ENCODE results near the gene MAGI1. TPM values are rescaled to one million over a fixed set of nuclear protein-coding genes. Genes with fewer than 3 reads are reported as not detected.

MAGI1 gene
- total and polyA plus RNA-seq, 7 experiments from 2014 or later, result 0.39 TPM; not detected in 6

DNA sequence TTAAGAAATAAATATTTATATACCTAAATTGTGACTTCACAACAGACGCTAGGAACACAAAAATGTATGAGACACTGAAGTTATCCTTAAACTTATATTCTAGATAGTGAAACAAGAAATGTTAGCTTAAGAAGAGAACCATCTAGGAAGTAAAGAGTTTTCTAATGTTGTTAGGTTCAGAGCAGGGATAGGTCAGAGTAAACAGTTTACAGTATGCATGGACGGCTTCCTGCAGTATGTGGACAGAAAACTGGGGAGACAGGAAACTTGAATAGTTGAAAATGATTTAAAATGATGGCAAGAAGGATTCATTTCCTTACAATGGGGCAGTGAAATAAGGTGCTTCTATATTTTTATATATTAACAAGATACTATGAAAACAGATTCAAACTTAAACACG lies 449.8 kb downstream of the MAGI1 start:
- no peak overlapping the region for H3K27ac Mint-ChIP-seq
- no peak for DNase-seq

DNA sequence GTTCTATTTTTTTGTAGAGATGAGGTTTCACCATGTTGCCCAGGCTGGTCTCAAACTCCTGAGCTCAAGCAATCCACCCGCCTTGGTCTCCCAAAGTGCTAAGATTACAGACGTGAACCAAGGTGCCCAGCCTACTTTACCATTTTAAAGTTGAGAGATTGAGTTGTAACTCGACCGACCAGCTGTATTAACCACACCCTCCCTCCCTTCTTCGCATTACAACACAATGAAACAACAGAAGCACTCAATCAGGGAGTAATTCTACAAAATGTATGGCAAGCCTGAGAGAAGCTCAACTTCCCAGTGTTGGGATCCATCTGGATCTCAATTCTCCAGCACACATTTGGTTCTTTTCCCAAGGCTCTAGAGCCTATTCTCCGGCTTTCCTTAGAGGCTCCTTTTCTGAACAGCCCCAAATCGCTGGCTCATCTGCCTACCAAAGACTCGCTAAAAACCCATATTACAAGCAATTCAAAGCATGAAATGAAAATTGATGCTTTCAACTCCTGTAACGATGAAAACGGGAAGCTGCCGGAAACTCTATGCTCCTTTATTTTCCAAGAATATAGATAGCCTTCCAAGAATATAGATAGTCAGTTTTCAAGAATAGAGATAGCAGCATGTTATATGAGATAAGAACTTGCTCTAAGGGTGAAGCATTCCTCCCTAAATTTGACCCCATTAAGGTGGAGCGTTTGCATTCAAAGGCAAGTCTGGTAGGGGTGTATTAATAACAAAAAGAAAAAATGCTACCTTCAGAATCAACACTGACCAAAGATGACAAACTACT lies 450.9 kb downstream of the MAGI1 start:
- H3K9me3 ChIP-seq (ENCODE audit: control insufficient read depth in 2 of 3, low read length in 3 of 3), result no peaks in the 10 kb centered on the region
- no peak overlapping the region for H3K27ac ChIP-seq (ENCODE audit: low read depth, low read length)
- CTCF ChIA-PET, result no interaction called here

More for the DNA sequence above, 449.8 kb downstream of the MAGI1 start:
- Mint-ChIP-seq H3K36me3 (no peaks in the 10 kb centered on the region), H3K4me1 (no peaks in the 10 kb centered on the region), H3K4me3 (no peak overlapping the region), H3K27me3 (peaks cover 0 to 4% (median 0%) of the 10 kb centered on the region in 5 donors), H3K9me3 (peaks cover 0 to 12% (median 0%) of the 10 kb centered on the region in 11 donors)
- Histone ChIP-seq H3K27me3 (ENCODE audit: control insufficient read depth in 2 of 2, insufficient read depth in 2 of 2, low read length in 2 of 2) (no peaks in the 10 kb centered on the region), H3K4me1 (ENCODE audit: control insufficient read depth in 2 of 2, insufficient read depth in 2 of 2, low read length in 2 of 2) (no peaks in the 10 kb centered on the region), H3K36me3 (ENCODE audit: control insufficient read depth in 2 of 3, insufficient read depth in 3 of 3, low read length in 3 of 3) (no peaks in the 10 kb centered on the region), H3K9me3 (ENCODE audit: control insufficient read depth in 2 of 3, low read length in 3 of 3) (no peaks in the 10 kb centered on the region), H3K4me3 (ENCODE audit: low read length) (no peak overlapping the region), H3K27ac (ENCODE audit: low read depth, low read length) (no peak overlapping the region)
- intact Hi-C loops (cut with micrococcal nuclease), result no loop called here
- CTCF ChIA-PET, result no interaction called here
- ATAC-seq, result no peak
- POLR2A ChIA-PET, result no interaction called here

DNA sequence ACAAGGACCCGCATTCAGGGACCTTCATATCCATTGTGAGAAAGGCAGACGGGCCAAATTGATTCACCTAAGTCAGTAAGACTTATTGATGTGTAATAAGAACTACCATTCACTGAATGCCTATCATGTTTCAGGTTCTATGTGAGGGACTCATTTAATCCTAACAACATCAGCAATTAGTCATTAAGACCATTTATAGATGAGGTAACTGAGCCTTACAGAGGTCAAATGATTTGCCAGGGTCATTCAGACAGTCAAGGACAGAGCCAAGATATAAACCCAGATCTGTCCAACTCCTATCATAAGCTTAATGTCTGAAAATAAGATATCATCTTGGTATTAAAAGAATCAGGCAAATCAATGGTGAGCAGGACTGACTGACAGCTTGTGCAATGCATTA lies 453.8 kb downstream of the MAGI1 start:
- Mint-ChIP-seq H3K36me3 (no peaks in the 10 kb centered on the region), H3K27ac (no peak overlapping the region), H3K4me3 (no peak overlapping the region), H3K4me1 (no peaks in the 10 kb centered on the region), H3K27me3 (peaks cover 0 to 2% (median 0%) of the 10 kb centered on the region in 5 donors), H3K9me3 (peaks cover 0 to 5% (median 0%) of the 10 kb centered on the region in 11 donors)
- ChIA-PET POLR2A (no interaction called here), CTCF (no interaction called here)
- no peak for DNase-seq
- no peaks in the 10 kb centered on the region for H3K27me3 ChIP-seq (ENCODE audit: control insufficient read depth in 2 of 2, insufficient read depth in 2 of 2, low read length in 2 of 2)
- H3K27ac ChIP-seq (ENCODE audit: low read depth, low read length), result no peak overlapping the region
- intact Hi-C loops (cut with micrococcal nuclease), result no loop called here
- no peak overlapping the region for H3K4me3 ChIP-seq (ENCODE audit: low read length)
- no peaks in the 10 kb centered on the region for H3K9me3 ChIP-seq (ENCODE audit: control insufficient read depth in 2 of 3, low read length in 3 of 3)
- H3K36me3 ChIP-seq (ENCODE audit: control insufficient read depth in 2 of 3, insufficient read depth in 3 of 3, low read length in 3 of 3), result no peaks in the 10 kb centered on the region
- no peaks in the 10 kb centered on the region for H3K4me1 ChIP-seq (ENCODE audit: control insufficient read depth in 2 of 2, insufficient read depth in 2 of 2, low read length in 2 of 2)
- no peak for ATAC-seq

More for the DNA sequence above, 450.9 kb downstream of the MAGI1 start:
- Mint-ChIP-seq H3K9me3 (peaks cover 0 to 12% (median 0%) of the 10 kb centered on the region in 11 donors), H3K4me3 (no peak overlapping the region), H3K4me1 (no peaks in the 10 kb centered on the region), H3K27me3 (peaks cover 0 to 4% (median 0%) of the 10 kb centered on the region in 5 donors), H3K27ac (no peak overlapping the region), H3K36me3 (no peaks in the 10 kb centered on the region)
- DNase-seq (no peak), ATAC-seq (no peak)
- POLR2A ChIA-PET, result no interaction called here
- no peaks in the 10 kb centered on the region for H3K4me1 ChIP-seq (ENCODE audit: control insufficient read depth in 2 of 2, insufficient read depth in 2 of 2, low read length in 2 of 2)
- H3K36me3 ChIP-seq (ENCODE audit: control insufficient read depth in 2 of 3, insufficient read depth in 3 of 3, low read length in 3 of 3), result no peaks in the 10 kb centered on the region
- no peaks in the 10 kb centered on the region for H3K27me3 ChIP-seq (ENCODE audit: control insufficient read depth in 2 of 2, insufficient read depth in 2 of 2, low read length in 2 of 2)
- no peak overlapping the region for H3K4me3 ChIP-seq (ENCODE audit: low read length)
- intact Hi-C loops (cut with micrococcal nuclease), result no loop called here

DNA sequence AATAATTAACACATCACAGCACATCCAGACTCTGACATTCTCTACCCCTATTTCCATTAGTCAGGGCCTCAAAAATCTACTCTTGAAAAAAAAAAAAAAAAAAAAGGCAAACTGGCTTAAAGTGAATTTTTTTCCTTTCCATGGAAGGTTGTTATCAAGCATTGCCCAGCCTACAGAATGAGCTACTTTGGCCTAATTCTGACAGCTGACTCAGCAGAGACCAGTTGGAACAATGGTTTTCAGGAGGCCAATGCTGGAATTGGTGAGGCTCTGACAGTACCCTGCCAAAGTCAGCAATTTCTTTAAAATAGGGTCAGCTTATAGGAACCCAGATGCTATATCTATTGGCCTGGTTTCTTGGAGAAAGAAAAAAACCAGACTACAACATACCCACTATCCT lies 454.7 kb downstream of the MAGI1 start:
- intact Hi-C loops (cut with micrococcal nuclease), result no loop called here
- Mint-ChIP-seq H3K36me3 (no peaks in the 10 kb centered on the region), H3K9me3 (peaks cover 0 to 3% (median 0%) of the 10 kb centered on the region in 11 donors), H3K27me3 (no peaks in the 10 kb centered on the region), H3K27ac (no peak overlapping the region), H3K4me1 (no peaks in the 10 kb centered on the region), H3K4me3 (no peak overlapping the region)
- ATAC-seq (no peak), DNase-seq (no peak)
- Histone ChIP-seq H3K4me1 (ENCODE audit: control insufficient read depth in 2 of 2, insufficient read depth in 2 of 2, low read length in 2 of 2) (no peaks in the 10 kb centered on the region), H3K36me3 (ENCODE audit: control insufficient read depth in 2 of 3, insufficient read depth in 3 of 3, low read length in 3 of 3) (no peaks in the 10 kb centered on the region), H3K27ac (ENCODE audit: low read depth, low read length) (no peak overlapping the region), H3K27me3 (ENCODE audit: control insufficient read depth in 2 of 2, insufficient read depth in 2 of 2, low read length in 2 of 2) (no peaks in the 10 kb centered on the region), H3K9me3 (ENCODE audit: control insufficient read depth in 2 of 3, low read length in 3 of 3) (no peaks in the 10 kb centered on the region), H3K4me3 (ENCODE audit: low read length) (no peak overlapping the region)
- ChIA-PET POLR2A (no interaction called here), CTCF (no interaction called here)

DNA sequence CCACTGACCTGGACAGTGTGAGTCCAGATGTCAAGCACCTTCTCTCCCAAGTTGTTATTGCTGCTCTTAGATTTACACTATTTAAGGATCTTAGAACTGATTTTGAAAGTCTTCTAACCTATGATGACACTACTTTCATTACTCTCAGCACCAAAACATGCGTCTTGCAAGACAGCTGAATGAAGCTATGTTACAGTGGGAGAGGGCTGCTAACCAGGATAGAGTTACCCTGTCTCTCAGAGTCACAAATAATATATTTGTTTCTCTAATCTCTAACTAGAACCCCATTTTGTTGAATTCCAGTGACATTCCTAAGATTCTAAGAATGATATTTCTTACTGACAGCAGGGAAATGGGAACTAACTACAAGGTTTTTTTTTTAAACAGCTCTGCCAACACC lies 455.5 kb downstream of the MAGI1 start:
- ATAC-seq (no peak), DNase-seq (no peak)
- no peaks in the 10 kb centered on the region for H3K36me3 Mint-ChIP-seq
- H3K27me3 Mint-ChIP-seq, result no peaks in the 10 kb centered on the region
- no peak overlapping the region for H3K27ac Mint-ChIP-seq
- POLR2A ChIA-PET, result no interaction called here
- intact Hi-C loops (cut with micrococcal nuclease), result no loop called here
- no peak overlapping the region for H3K4me3 ChIP-seq (ENCODE audit: low read length)
- H3K4me3 Mint-ChIP-seq, result no peak overlapping the region
- H3K4me1 ChIP-seq (ENCODE audit: control insufficient read depth in 2 of 2, insufficient read depth in 2 of 2, low read length in 2 of 2), result no peaks in the 10 kb centered on the region
- H3K4me1 Mint-ChIP-seq, result no peaks in the 10 kb centered on the region
- no peak overlapping the region for H3K27ac ChIP-seq (ENCODE audit: low read depth, low read length)
- H3K9me3 Mint-ChIP-seq, result peaks cover 0 to 3% (median 0%) of the 10 kb centered on the region in 11 donors
- no peaks in the 10 kb centered on the region for H3K36me3 ChIP-seq (ENCODE audit: control insufficient read depth in 2 of 3, insufficient read depth in 3 of 3, low read length in 3 of 3)
- no peaks in the 10 kb centered on the region for H3K27me3 ChIP-seq (ENCODE audit: control insufficient read depth in 2 of 2, insufficient read depth in 2 of 2, low read length in 2 of 2)
- H3K9me3 ChIP-seq (ENCODE audit: control insufficient read depth in 2 of 3, low read length in 3 of 3), result no peaks in the 10 kb centered on the region
- CTCF ChIA-PET, result no interaction called here

DNA sequence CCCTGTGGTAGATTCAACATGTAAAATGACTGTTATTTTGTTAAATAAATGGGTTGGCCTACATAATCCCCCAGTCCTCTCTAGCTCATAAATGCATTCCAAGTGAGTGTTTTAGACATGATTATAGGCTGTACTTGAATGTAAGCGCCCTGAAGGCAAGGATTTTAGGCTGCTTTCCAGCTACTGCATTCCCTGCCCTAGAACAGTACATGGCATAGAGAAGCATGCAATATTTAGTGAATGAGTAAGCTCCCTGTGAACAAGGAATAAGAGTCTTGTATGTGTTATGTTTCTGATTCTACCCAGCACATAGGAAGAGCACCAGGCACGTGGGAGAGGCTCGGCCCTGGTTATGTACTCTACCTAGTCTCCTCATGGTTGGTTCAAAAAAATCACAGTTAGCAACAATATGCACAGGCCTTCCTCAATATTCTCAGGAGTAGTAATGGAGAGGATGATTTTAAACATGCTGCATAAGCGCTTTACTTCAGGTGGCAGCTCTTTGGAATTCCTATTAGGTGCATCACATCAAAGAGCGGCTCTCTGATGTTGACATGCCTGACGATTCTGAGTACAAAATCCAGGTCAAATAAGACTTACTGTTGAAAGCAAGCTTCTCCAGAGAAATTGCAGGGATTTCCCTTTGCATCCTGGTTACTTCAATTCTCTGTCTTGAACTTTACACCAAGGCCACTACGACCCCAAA lies 456.6 kb downstream of the MAGI1 start:
- ATAC-seq, result no peak
- H3K27ac ChIP-seq (ENCODE audit: low read depth, low read length), result no peak overlapping the region
- CTCF ChIA-PET, result no interaction called here
- H3K9me3 ChIP-seq (ENCODE audit: control insufficient read depth in 2 of 3, low read length in 3 of 3), result no peaks in the 10 kb centered on the region
- no peak for DNase-seq
- Mint-ChIP-seq H3K4me1 (no peaks in the 10 kb centered on the region), H3K9me3 (peaks cover 0 to 3% (median 0%) of the 10 kb centered on the region in 11 donors), H3K27ac (no peak overlapping the region), H3K36me3 (no peaks in the 10 kb centered on the region), H3K27me3 (no peaks in the 10 kb centered on the region), H3K4me3 (no peak overlapping the region)
- no peaks in the 10 kb centered on the region for H3K4me1 ChIP-seq (ENCODE audit: control insufficient read depth in 2 of 2, insufficient read depth in 2 of 2, low read length in 2 of 2)
- POLR2A ChIA-PET, result no interaction called here
- intact Hi-C loops (cut with micrococcal nuclease), result no loop called here
- H3K36me3 ChIP-seq (ENCODE audit: control insufficient read depth in 2 of 3, insufficient read depth in 3 of 3, low read length in 3 of 3), result no peaks in the 10 kb centered on the region
- H3K4me3 ChIP-seq (ENCODE audit: low read length), result no peak overlapping the region
- H3K27me3 ChIP-seq (ENCODE audit: control insufficient read depth in 2 of 2, insufficient read depth in 2 of 2, low read length in 2 of 2), result no peaks in the 10 kb centered on the region

DNA sequence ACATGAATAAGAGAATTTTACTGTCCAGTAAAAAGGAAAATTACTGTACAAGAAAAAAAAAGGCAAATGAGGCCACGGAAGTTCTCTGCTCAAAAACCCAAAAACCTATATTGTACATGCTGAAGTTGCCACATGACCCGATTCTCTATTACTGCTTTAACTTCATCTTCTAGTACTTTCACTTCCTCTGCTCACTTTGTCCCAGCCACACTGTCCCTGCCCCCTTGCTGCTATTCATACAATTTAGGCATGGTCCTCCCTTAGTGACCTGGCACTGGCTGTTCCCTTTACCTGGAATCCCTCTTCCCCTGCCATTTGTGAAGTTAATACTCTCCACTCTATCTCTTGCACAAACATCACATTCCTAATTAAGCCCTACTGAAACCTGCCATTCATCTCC lies 457.4 kb downstream of the MAGI1 start:
- Histone ChIP-seq H3K4me1 (ENCODE audit: control insufficient read depth in 2 of 2, insufficient read depth in 2 of 2, low read length in 2 of 2) (no peaks in the 10 kb centered on the region), H3K9me3 (ENCODE audit: control insufficient read depth in 2 of 3, low read length in 3 of 3) (no peaks in the 10 kb centered on the region), H3K27me3 (ENCODE audit: control insufficient read depth in 2 of 2, insufficient read depth in 2 of 2, low read length in 2 of 2) (no peaks in the 10 kb centered on the region), H3K27ac (ENCODE audit: low read depth, low read length) (no peak overlapping the region), H3K4me3 (ENCODE audit: low read length) (no peak overlapping the region), H3K36me3 (ENCODE audit: control insufficient read depth in 2 of 3, insufficient read depth in 3 of 3, low read length in 3 of 3) (no peaks in the 10 kb centered on the region)
- POLR2A ChIA-PET, result no interaction called here
- intact Hi-C loops (cut with micrococcal nuclease), result no loop called here
- Mint-ChIP-seq H3K4me1 (no peaks in the 10 kb centered on the region), H3K36me3 (no peaks in the 10 kb centered on the region), H3K4me3 (no peak overlapping the region), H3K27ac (no peak overlapping the region), H3K9me3 (peaks cover 0 to 4% (median 0%) of the 10 kb centered on the region in 11 donors), H3K27me3 (no peaks in the 10 kb centered on the region)
- ATAC-seq (no peak), DNase-seq (no peak)
- CTCF ChIA-PET, result no interaction called here

Data from naive thymus-derived CD4-positive, alpha-beta T cell (primary cell).